Neural cell (in vitro differentiated cells): ENCODE data around the gene CXCL3. TPM values are rescaled to one million over a fixed set of nuclear protein-coding genes. Genes with fewer than 3 reads are reported as not detected.

ENCODE experiments used
- H2AFZ ChIP-seq: fragments of 200-600, 300-800 bp; sonication (generic), shearing (Covaris generic); 2 replicates; pipeline ENCODE4 v1.6.0; 2014; ENCODE audit warnings: low read depth, mild to moderate bottlenecking, antibody characterized with exemption, low read length, moderate library complexity
- H3F3A ChIP-seq: fragments of 200-600 bp; shearing (Covaris generic); 2 replicates; pipeline ENCODE4 v1.6.1; 2016; ENCODE audit warnings: mild to moderate bottlenecking, moderate library complexity, mixed read lengths, antibody characterized with exemption, low read length; ENCODE audit not compliant: insufficient read depth, poor library complexity, severe bottlenecking
- H3K27ac ChIP-seq: fragments of 200-600, 300-800 bp; sonication (generic), shearing (Covaris generic); 2 replicates; pipeline ENCODE4 v1.5.1; 2014; ENCODE audit warnings: mild to moderate bottlenecking, low read length, moderate library complexity
- H3K27me3 ChIP-seq: fragments of 300-800, 200-600 bp; sonication (generic), shearing (Covaris generic); 2 replicates; pipeline ENCODE4 v1.6.0; 2014; ENCODE audit warnings: mild to moderate bottlenecking, low read depth, low read length, moderate library complexity; ENCODE audit not compliant: insufficient read depth
- H3K36me3 ChIP-seq: fragments of 300-800, 200-600 bp; sonication (generic), shearing (Covaris generic); 2 replicates; pipeline ENCODE4 v1.5.1; 2014; ENCODE audit warnings: mild to moderate bottlenecking, antibody characterized with exemption, low read length, moderate library complexity; ENCODE audit not compliant: insufficient read depth
- H3K4me2 ChIP-seq: fragments of 300-800, 200-600 bp; sonication (generic), shearing (Covaris generic); 2 replicates; pipeline ENCODE4 v1.6.0; 2014; ENCODE audit warnings: mild to moderate bottlenecking, low read length
- H3K4me3 ChIP-seq: fragments of 300-800, 200-600 bp; sonication (generic), shearing (Covaris generic); 2 replicates; pipeline ENCODE4 v1.5.1; 2014; ENCODE audit warnings: mild to moderate bottlenecking, low read length, moderate library complexity
- H3K79me2 ChIP-seq: fragments of 200-600 bp; shearing (Covaris generic); replicated peaks from 2 replicates; pipeline ENCODE4 v1.6.0; 2014; ENCODE audit warnings: mild to moderate bottlenecking, low read length, moderate library complexity; ENCODE audit not compliant: insufficient read depth
- H3K9ac ChIP-seq: fragments of 300-800, 200-600 bp; sonication (generic), shearing (Covaris generic); 2 replicates; pipeline ENCODE4 v1.6.1; 2016; ENCODE audit warnings: mild to moderate bottlenecking, low read length, mixed read lengths
- H3K9me2 ChIP-seq: fragments of 200-600 bp; shearing (Covaris generic); 2 replicates; pipeline ENCODE4 v1.6.1; 2016; ENCODE audit warnings: mild to moderate bottlenecking, low read length, mixed read lengths; ENCODE audit not compliant: insufficient read depth
- H3K9me3 ChIP-seq: fragments of 200-600, 300-800 bp; sonication (generic), shearing (Covaris generic); 2 replicates; pipeline ENCODE4 v1.6.1; 2016; ENCODE audit warnings: mild to moderate bottlenecking, mixed run types, low read length, moderate library complexity, mixed read lengths
- H4K20me1 ChIP-seq: fragments of 200-600 bp; shearing (Covaris generic); 2 replicates; pipeline ENCODE4 v1.6.1; 2016; ENCODE audit warnings: mild to moderate bottlenecking, mixed run types; ENCODE audit not compliant: insufficient read depth
- EP300 ChIP-seq: fragments of 450-650 bp; conservative IDR thresholded peaks from 2 replicates; pipeline ENCODE4 v1.6.1; 2014; ENCODE audit warnings: antibody characterized with exemption, mild to moderate bottlenecking, moderate library complexity; ENCODE audit not compliant: poor library complexity, severe bottlenecking
- EZH2 ChIP-seq: fragments of 200-600, 300-800 bp; shearing (Covaris generic), sonication (generic); IDR thresholded peaks from 2 replicates; pipeline ENCODE4 v1.6.1; 2014; ENCODE audit warnings: antibody characterized with exemption, low read length, borderline replicate concordance, mild to moderate bottlenecking; ENCODE audit not compliant: insufficient read depth, poor library complexity, severe bottlenecking
- MXI1 ChIP-seq: fragments of 450-650 bp; conservative IDR thresholded peaks from 2 replicates; pipeline ENCODE4 v1.6.1; 2014; ENCODE audit warnings: antibody characterized with exemption, mild to moderate bottlenecking; ENCODE audit not compliant: poor library complexity, severe bottlenecking
- POLR2AphosphoS5 ChIP-seq: IDR thresholded peaks from 2 replicates; pipeline ENCODE4 v1.6.1; 2012
- RAD21 ChIP-seq: fragments of 450-650 bp; conservative IDR thresholded peaks from 2 replicates; pipeline ENCODE4 v1.6.1; 2014; ENCODE audit warnings: antibody characterized with exemption, mild to moderate bottlenecking, moderate library complexity
- SMC3 ChIP-seq: fragments of 450-650 bp; conservative IDR thresholded peaks from 2 replicates; pipeline ENCODE4 v1.6.1; 2014; ENCODE audit warnings: antibody characterized with exemption, mild to moderate bottlenecking, moderate library complexity; ENCODE audit not compliant: poor library complexity
- TAF1 ChIP-seq: IDR thresholded peaks from 2 replicates; pipeline ENCODE4 v1.6.1; 2012; ENCODE audit warnings: low read depth
- polyA plus RNA-seq: library from polyadenylated mRNA; depleted of rRNA; stranded (reverse); fragments of >200 nt; gene quantifications from 2 replicates; pipeline ENCODE4 v1.2.3, GENCODE V29; 2014
- TF ChIP-seq, protein P1 (sequence below): fragments of 450-650 bp; IDR thresholded peaks from 2 replicates; pipeline ENCODE4 v1.5.1; 2014; ENCODE audit warnings: antibody characterized with exemption, mild to moderate bottlenecking, moderate library complexity; ENCODE audit not compliant: poor library complexity, severe bottlenecking
- TF ChIP-seq, protein P2 (sequence below): IDR thresholded peaks from 2 replicates; pipeline ENCODE4 v1.6.1; 2012; ENCODE audit warnings: borderline replicate concordance

The CXCL3 gene
- polyA plus RNA-seq, 1 donor from 2014 or later = not detected

DNA sequence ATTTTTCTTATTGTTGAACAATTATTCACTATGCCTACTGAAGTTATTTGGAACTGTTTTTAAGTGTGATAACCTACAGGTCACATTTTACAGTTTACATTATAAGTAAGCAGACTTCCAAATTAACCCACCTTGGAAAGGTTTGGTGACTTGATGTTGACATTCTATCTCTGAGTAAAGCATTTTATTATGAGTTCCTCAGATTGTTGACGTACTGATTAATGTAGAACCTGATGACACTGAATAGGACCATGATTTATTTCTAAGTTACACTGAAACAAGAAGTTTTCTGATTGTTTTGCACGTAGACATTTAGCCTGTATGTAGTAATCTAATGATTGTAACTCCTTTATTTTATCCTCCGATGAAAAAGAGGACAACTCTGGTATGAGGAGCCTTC lies 17.0 kb upstream of the CXCL3 start:
- Histone ChIP-seq H2AFZ (no peak overlapping the region), H3K9me3 (no peaks in the 10 kb centered on the region), H3K9ac (no peak overlapping the region), H4K20me1 (no peaks in the 10 kb centered on the region), H3K27me3 (no peaks in the 10 kb centered on the region), H3K4me3 (no peak overlapping the region), H3K79me2 (no peaks in the 10 kb centered on the region), H3F3A (no peaks in the 10 kb centered on the region), H3K27ac (no peak overlapping the region), H3K4me2 (no peak overlapping the region), H3K9me2 (no peaks in the 10 kb centered on the region), H3K36me3 (no peaks in the 10 kb centered on the region)
- TF ChIP-seq EZH2 (no peak), RAD21 (no peak), SMC3 (no peak), POLR2AphosphoS5 (no peak), MXI1 (no peak), TAF1 (no peak), EP300 (no peak)
- TF ChIP-seq, protein P1, sequence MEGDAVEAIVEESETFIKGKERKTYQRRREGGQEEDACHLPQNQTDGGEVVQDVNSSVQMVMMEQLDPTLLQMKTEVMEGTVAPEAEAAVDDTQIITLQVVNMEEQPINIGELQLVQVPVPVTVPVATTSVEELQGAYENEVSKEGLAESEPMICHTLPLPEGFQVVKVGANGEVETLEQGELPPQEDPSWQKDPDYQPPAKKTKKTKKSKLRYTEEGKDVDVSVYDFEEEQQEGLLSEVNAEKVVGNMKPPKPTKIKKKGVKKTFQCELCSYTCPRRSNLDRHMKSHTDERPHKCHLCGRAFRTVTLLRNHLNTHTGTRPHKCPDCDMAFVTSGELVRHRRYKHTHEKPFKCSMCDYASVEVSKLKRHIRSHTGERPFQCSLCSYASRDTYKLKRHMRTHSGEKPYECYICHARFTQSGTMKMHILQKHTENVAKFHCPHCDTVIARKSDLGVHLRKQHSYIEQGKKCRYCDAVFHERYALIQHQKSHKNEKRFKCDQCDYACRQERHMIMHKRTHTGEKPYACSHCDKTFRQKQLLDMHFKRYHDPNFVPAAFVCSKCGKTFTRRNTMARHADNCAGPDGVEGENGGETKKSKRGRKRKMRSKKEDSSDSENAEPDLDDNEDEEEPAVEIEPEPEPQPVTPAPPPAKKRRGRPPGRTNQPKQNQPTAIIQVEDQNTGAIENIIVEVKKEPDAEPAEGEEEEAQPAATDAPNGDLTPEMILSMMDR = no peak

DNA sequence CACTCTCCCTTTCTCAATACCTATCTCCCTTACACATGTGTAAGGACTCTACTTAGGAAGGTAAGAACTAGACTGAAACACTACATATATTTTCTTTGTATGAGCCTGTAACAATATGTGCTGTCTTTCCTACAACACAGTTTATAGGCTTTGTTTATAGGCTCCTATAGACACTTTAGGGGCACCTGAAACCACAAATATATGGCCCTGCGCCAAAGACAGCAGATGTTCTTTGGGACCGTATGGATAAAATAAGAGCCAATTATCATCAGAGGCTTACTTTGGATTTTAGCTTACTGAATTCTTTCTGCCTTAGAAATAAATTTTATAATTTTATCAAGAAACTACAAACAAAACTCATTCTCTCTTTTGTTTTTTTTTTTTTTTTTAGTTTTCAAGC lies 16.6 kb upstream of the CXCL3 start:
- Histone ChIP-seq H3K9me3 (no peaks in the 10 kb centered on the region), H3K9ac (no peak overlapping the region), H3K27ac (no peak overlapping the region), H3K36me3 (no peaks in the 10 kb centered on the region), H3K27me3 (no peaks in the 10 kb centered on the region), H2AFZ (no peak overlapping the region), H3F3A (no peaks in the 10 kb centered on the region), H3K4me3 (no peak overlapping the region), H3K4me2 (no peak overlapping the region), H3K9me2 (no peaks in the 10 kb centered on the region), H3K79me2 (no peaks in the 10 kb centered on the region), H4K20me1 (no peaks in the 10 kb centered on the region)
- TF ChIP-seq RAD21 (no peak), SMC3 (no peak), EP300 (no peak)

DNA sequence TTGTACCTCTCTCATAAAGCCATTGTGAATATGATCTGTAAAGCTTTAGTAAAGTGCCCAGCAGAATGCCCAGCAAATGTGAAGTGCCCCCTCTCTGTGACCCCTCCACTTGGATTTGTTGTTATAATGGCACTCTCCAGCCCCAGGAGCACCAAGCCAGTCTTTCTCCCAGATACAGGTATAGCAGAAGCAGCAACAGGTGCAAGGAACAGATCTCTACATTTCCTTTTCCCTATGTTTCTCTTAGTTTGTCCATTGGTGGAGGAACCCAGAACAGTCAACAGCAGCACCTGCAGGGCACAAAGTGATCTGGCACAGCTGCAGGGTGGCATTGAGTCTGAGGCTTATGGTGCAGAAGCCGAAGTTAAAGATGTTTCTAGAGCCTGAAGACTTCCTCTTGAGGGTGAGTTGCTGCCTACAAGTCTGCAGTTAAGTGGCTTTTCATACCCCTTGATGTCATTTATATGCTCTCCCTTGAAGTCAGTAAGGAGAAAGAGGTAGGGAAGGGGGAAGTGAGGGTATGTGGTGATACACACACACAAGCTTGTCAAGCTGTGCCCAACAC lies 16.1 kb upstream of the CXCL3 start:
- Histone ChIP-seq H2AFZ (no peak overlapping the region), H3K9ac (no peak overlapping the region), H3K9me2 (no peaks in the 10 kb centered on the region), H3F3A (no peaks in the 10 kb centered on the region), H3K27me3 (no peaks in the 10 kb centered on the region), H4K20me1 (no peaks in the 10 kb centered on the region), H3K27ac (no peak overlapping the region), H3K4me2 (no peak overlapping the region), H3K9me3 (no peaks in the 10 kb centered on the region), H3K4me3 (no peak overlapping the region), H3K36me3 (no peaks in the 10 kb centered on the region), H3K79me2 (no peaks in the 10 kb centered on the region)
- TF ChIP-seq RAD21 (no peak), EZH2 (no peak), SMC3 (no peak), TAF1 (no peak), MXI1 (no peak), EP300 (no peak), POLR2AphosphoS5 (no peak)
- TF ChIP-seq, protein P2, sequence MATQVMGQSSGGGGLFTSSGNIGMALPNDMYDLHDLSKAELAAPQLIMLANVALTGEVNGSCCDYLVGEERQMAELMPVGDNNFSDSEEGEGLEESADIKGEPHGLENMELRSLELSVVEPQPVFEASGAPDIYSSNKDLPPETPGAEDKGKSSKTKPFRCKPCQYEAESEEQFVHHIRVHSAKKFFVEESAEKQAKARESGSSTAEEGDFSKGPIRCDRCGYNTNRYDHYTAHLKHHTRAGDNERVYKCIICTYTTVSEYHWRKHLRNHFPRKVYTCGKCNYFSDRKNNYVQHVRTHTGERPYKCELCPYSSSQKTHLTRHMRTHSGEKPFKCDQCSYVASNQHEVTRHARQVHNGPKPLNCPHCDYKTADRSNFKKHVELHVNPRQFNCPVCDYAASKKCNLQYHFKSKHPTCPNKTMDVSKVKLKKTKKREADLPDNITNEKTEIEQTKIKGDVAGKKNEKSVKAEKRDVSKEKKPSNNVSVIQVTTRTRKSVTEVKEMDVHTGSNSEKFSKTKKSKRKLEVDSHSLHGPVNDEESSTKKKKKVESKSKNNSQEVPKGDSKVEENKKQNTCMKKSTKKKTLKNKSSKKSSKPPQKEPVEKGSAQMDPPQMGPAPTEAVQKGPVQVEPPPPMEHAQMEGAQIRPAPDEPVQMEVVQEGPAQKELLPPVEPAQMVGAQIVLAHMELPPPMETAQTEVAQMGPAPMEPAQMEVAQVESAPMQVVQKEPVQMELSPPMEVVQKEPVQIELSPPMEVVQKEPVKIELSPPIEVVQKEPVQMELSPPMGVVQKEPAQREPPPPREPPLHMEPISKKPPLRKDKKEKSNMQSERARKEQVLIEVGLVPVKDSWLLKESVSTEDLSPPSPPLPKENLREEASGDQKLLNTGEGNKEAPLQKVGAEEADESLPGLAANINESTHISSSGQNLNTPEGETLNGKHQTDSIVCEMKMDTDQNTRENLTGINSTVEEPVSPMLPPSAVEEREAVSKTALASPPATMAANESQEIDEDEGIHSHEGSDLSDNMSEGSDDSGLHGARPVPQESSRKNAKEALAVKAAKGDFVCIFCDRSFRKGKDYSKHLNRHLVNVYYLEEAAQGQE = no peak
- TF ChIP-seq, protein P1 = no peak
